ENCODE data around the gene GNPTG. TPM values are rescaled to one million over a fixed set of nuclear protein-coding genes. Genes with fewer than 3 reads are reported as not detected.
A peak's percentile ranks its signal among the peaks of the same experiment; 100 is the strongest.

GNPTG gene
- total RNA-seq, 1 donor from 2014 or later, result 72.1 TPM

GRCh38 chr16:1394367-1394951 is 42.7 kb downstream of the GNPTG start:
- DNase-seq (ENCODE audit: low spot score), result no peak

- DNase-seq (ENCODE audit: low spot score), result no peak
Measured at GRCh38 chr16:1395444-1396031, 43.8 kb downstream of the GNPTG start.

- no peak for DNase-seq (ENCODE audit: low spot score)
Measured at GRCh38 chr16:1397779-1398178, 46.0 kb downstream of the GNPTG start.

- DNase-seq (ENCODE audit: low spot score), result no peak
Measured at GRCh38 chr16:1398351-1398750, 46.6 kb downstream of the GNPTG start.

GRCh38 chr16:1398826-1399581 is 47.3 kb downstream of the GNPTG start:
- DNase-seq (ENCODE audit: low spot score), result no peak

GRCh38 chr16:1401061-1401757 is 49.5 kb downstream of the GNPTG start:
- DNase-seq (ENCODE audit: low spot score), result no peak

- DNase-seq (ENCODE audit: low spot score), result no peak
Measured at GRCh38 chr16:1401758-1402154, 50.0 kb downstream of the GNPTG start.

- DNase-seq (ENCODE audit: low spot score), result no peak
Measured at GRCh38 chr16:1403036-1403435, 51.3 kb downstream of the GNPTG start.

- no peak for DNase-seq (ENCODE audit: low spot score)
Measured at GRCh38 chr16:1403733-1404132, 52.0 kb downstream of the GNPTG start.

- no peak for DNase-seq (ENCODE audit: low spot score)
Measured at GRCh38 chr16:1407753-1408152, 56.0 kb downstream of the GNPTG start.

GRCh38 chr16:1408171-1408837 is 56.6 kb downstream of the GNPTG start:
- peak; percentile 98 for DNase-seq (ENCODE audit: low spot score)

- no peak for DNase-seq (ENCODE audit: low spot score)
Measured at GRCh38 chr16:1412847-1413246, 61.1 kb downstream of the GNPTG start.

Other genes starting within 250 kb of the GNPTG start
- gene CACNA1H, start 198.8 kb upstream of the GNPTG start, total RNA-seq, result 2.6 TPM
- gene TPSG1, start 126.7 kb upstream of the GNPTG start, total RNA-seq, result not detected
- gene TPSB2, start 121.7 kb upstream of the GNPTG start, total RNA-seq, result 22.1 TPM
- gene TPSAB1, start 111.2 kb upstream of the GNPTG start, total RNA-seq, result 10.7 TPM
- not detected for gene TPSD1, start 95.9 kb upstream of the GNPTG start, total RNA-seq
- gene UBE2I, start 42.3 kb upstream of the GNPTG start, total RNA-seq, result 91.9 TPM
- 1.3 TPM for gene BAIAP3, start 18.3 kb upstream of the GNPTG start, total RNA-seq
- 58.2 TPM for gene TSR3, start 53 bp upstream of the GNPTG start, total RNA-seq
- gene UNKL, start 62.8 kb downstream of the GNPTG start, total RNA-seq, result 14.5 TPM
- 13.0 TPM for gene UQCC4, start 68.8 kb downstream of the GNPTG start, total RNA-seq
- gene PERCC1, start 79.1 kb downstream of the GNPTG start, total RNA-seq, result 0.35 TPM
- gene CCDC154, start 92.6 kb downstream of the GNPTG start, total RNA-seq, result 0.45 TPM
- 80.8 TPM for gene CLCN7, start 123.1 kb downstream of the GNPTG start, total RNA-seq
- gene PTX4, start 137.0 kb downstream of the GNPTG start, total RNA-seq, result 0.35 TPM
- gene TELO2, start 141.4 kb downstream of the GNPTG start, total RNA-seq, result 25.7 TPM
- gene TMEM204, start 181.7 kb downstream of the GNPTG start, total RNA-seq, result 37.2 TPM

All from mesenteric fat pad (tissue), 1 donor.